Measurements from ENCODE around the gene CHD6.

The CHD6 gene

GRCh38 chr20:41470362-41471095, 147.6 kb downstream of the CHD6 start:
- TF ChIP-seq, protein P1, sequence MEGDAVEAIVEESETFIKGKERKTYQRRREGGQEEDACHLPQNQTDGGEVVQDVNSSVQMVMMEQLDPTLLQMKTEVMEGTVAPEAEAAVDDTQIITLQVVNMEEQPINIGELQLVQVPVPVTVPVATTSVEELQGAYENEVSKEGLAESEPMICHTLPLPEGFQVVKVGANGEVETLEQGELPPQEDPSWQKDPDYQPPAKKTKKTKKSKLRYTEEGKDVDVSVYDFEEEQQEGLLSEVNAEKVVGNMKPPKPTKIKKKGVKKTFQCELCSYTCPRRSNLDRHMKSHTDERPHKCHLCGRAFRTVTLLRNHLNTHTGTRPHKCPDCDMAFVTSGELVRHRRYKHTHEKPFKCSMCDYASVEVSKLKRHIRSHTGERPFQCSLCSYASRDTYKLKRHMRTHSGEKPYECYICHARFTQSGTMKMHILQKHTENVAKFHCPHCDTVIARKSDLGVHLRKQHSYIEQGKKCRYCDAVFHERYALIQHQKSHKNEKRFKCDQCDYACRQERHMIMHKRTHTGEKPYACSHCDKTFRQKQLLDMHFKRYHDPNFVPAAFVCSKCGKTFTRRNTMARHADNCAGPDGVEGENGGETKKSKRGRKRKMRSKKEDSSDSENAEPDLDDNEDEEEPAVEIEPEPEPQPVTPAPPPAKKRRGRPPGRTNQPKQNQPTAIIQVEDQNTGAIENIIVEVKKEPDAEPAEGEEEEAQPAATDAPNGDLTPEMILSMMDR (conservative IDR thresholded peaks at IDR 0.05): no peak
- no peak for TF ChIP-seq ZFX (IDR thresholded peaks at IDR 0.05)
- H3K27ac ChIP-seq: no peak overlapping the region

DNA sequence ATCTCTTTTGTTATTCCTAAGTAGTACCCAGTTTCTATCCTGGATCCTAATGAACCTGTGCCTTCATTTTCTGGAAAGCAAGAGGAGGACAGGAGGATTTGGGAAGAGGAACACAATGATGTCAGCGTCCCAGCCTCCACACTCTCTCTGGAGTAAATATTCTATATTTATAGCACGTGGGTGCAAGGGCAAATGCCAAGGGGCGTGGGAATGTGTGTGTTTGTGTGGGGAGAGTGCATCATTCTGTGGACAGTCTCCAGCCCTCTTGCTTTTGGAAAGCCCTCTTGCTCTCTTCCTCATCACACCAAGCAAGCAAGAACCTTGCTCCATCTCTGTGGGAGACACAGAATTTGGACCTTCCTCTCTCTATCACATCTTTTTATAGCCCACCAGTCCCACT, 148.3 kb downstream of the CHD6 start:
- H3K27ac ChIP-seq: no peak overlapping the region
- TF ChIP-seq, protein P1 (conservative IDR thresholded peaks at IDR 0.05): no peak
- TF ChIP-seq ZFX (IDR thresholded peaks at IDR 0.05): no peak

DNA sequence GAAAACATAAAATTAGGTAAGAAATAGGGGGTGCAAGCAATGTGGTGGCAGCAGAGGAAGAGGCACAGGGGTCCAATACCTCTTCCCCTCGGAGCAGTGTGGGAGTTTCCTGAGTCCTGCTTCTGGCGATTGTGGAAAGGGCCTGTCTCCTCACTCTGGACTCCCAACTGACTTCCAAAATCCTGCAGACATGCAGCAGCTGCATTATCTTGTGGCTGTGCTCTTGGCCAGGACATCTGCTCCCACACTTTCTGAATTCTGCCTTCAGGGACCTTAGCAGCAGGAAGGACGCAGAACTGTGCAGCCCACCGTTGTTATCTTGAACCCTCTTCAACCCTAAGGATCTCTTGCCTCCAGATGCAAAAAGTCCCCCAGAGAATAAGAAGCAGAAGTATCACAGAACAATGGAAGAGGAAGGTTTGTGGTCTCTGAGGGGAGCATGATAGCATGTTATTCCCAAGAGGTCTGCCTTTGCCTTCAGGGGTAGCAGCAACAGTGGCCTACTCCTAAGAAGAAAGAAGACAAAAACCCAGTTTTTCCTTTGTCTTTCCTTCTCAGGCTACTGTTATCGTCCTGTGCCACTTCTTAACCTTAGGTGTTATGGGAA, 149.1 kb downstream of the CHD6 start:
- TF ChIP-seq, protein P1 (conservative IDR thresholded peaks at IDR 0.05): no peak
- no peak for TF ChIP-seq ZFX (IDR thresholded peaks at IDR 0.05)

DNA sequence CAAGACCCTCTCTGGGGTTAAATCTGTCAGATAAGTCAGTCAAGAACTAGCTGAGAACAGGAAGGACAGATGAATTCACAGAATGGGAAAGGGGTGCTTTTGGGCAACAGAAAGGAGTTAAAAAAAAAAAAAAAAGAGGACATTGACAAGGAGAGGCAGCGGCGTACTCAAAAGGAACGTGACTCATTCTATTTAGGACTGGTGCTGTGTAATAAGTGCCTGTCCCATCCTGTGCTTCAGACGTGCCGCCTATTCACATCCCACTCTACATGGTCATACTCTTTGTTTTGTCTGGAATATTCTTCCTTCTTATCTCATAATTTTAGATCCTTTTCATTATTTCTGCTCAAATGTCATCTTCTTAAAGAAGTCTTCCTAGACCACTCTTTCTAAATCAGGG, 150.5 kb downstream of the CHD6 start:
- no peak overlapping the region for H3K27ac ChIP-seq

More for the DNA sequence above, 149.1 kb downstream of the CHD6 start:
- H3K27ac ChIP-seq: no peak overlapping the region

GRCh38 chr20:41467220-41467619, 151.0 kb downstream of the CHD6 start:
- H3K27ac ChIP-seq: no peak overlapping the region
- TF ChIP-seq, protein P1 (conservative IDR thresholded peaks at IDR 0.05): 0 out of 2 replicates have a peak, but pooled peaks have one; percentile 15
- TF ChIP-seq ZFX (IDR thresholded peaks at IDR 0.05): no peak

More for the DNA sequence above, 150.5 kb downstream of the CHD6 start:
- TF ChIP-seq ZFX (IDR thresholded peaks at IDR 0.05): no peak
- TF ChIP-seq, protein P1 (conservative IDR thresholded peaks at IDR 0.05): no peak

GRCh38 chr20:41463567-41463966, 154.6 kb downstream of the CHD6 start:
- TF ChIP-seq, protein P1 (conservative IDR thresholded peaks at IDR 0.05): no peak
- TF ChIP-seq ZFX (IDR thresholded peaks at IDR 0.05): no peak
- no peak overlapping the region for H3K27ac ChIP-seq

Data from C4-2B (cell line).